HUDEP-2 (cell line): Measurements from ENCODE around the gene CAPN11.
A peak's percentile ranks its signal among the peaks of the same experiment; 100 is the strongest.

Source experiments
- DNase-seq, 76 experiments: peaks; one replicate each; lab custom pipeline; 2025; ENCODE audit not compliant: unreplicated experiment in 76 of 76; lab: John Stamatoyannopoulos, UW

CAPN11 gene

GRCh38 chr6:44152109-44152461 is 6.5 kb upstream of the CAPN11 start:
- DNase-seq, result no peak

GRCh38 chr6:44152533-44152932 is 6.1 kb upstream of the CAPN11 start:
- no peak for DNase-seq

- DNase-seq, result no peak
Measured at GRCh38 chr6:44154067-44154466, 4.6 kb upstream of the CAPN11 start.

GRCh38 chr6:44156494-44157151 is 2.0 kb upstream of the CAPN11 start:
- DNase-seq, result no peak

- no peak for DNase-seq
Measured at GRCh38 chr6:44157152-44157521, 1.5 kb upstream of the CAPN11 start.

GRCh38 chr6:44161997-44162338 is 3.3 kb downstream of the CAPN11 start:
- DNase-seq, result no peak

GRCh38 chr6:44162876-44163625 is 4.4 kb downstream of the CAPN11 start:
- DNase-seq, result no peak

GRCh38 chr6:44166116-44166515 is 7.5 kb downstream of the CAPN11 start:
- no peak for DNase-seq

GRCh38 chr6:44166591-44167184 is 8.1 kb downstream of the CAPN11 start:
- no peak for DNase-seq

- DNase-seq, result no peak
Measured at GRCh38 chr6:44167567-44167966, 8.9 kb downstream of the CAPN11 start.

GRCh38 chr6:44169154-44169553 is 10.5 kb downstream of the CAPN11 start:
- DNase-seq, result peak in 65 of 76 experiments; percentile 6 to 82 (median 58)

- DNase-seq, result peak in 12 of 76 experiments; percentile 13 to 49 (median 30)
Measured at GRCh38 chr6:44169886-44170570, 11.4 kb downstream of the CAPN11 start.

- no peak for DNase-seq
Measured at GRCh38 chr6:44171899-44172546, 13.4 kb downstream of the CAPN11 start.

- peak in 72 of 76 experiments; percentile 31 to 88 (median 71) for DNase-seq
Measured at GRCh38 chr6:44172731-44173500, 14.3 kb downstream of the CAPN11 start.

GRCh38 chr6:44176130-44176761 is 17.6 kb downstream of the CAPN11 start:
- no peak for DNase-seq

- DNase-seq, result no peak
Measured at GRCh38 chr6:44176762-44177509, 18.3 kb downstream of the CAPN11 start.

GRCh38 chr6:44177691-44178423 is 19.2 kb downstream of the CAPN11 start:
- no peak for DNase-seq

- DNase-seq, result no peak
Measured at GRCh38 chr6:44178424-44179071, 19.9 kb downstream of the CAPN11 start.
